A549 (cell line): ENCODE results near the gene NANOS2.

Experiments
- CEBPB ChIP-seq, 2 experiments: fragments of >200 bp in 1 of 2; sonication (Bioruptor Twin) in 1 of 2; formaldehyde crosslinking in 1 of 2; IDR thresholded peaks; 2 replicates each; pipeline ENCODE4 v1.6.1; 2012 to 2016
- CTCF ChIP-seq: fragments of >200 bp; sonication (Bioruptor Twin); formaldehyde crosslinking; IDR thresholded peaks from 3 replicates; pipeline ENCODE4 v1.5.1; 2016
- E2F6 ChIP-seq: IDR thresholded peaks from 2 replicates; pipeline ENCODE4 v1.6.1; 2012; ENCODE audit warnings: low read depth, borderline replicate concordance
- EP300 ChIP-seq, 2 experiments: fragments of >200 bp; sonication (Bioruptor Twin); formaldehyde crosslinking; IDR thresholded peaks; 2 replicates in 1 of 2; 3 replicates in 1 of 2; pipeline ENCODE4 v1.6.1; 2016 to 2017
- KDM1A ChIP-seq: fragments of 200-600 bp; sonication (generic); IDR thresholded peaks from 2 replicates; pipeline ENCODE4 v1.6.1; 2016; ENCODE audit warnings: low read depth, mild to moderate bottlenecking
- NFE2L2 ChIP-seq: fragments of 150-350 bp; conservative IDR thresholded peaks from 2 replicates; pipeline ENCODE4 v1.6.1; 2014; ENCODE audit warnings: low read length
- NPAS2 ChIP-seq: fragments of 250-450 bp; sonication (Bioruptor Pico); IDR thresholded peaks from 2 replicates; pipeline ENCODE4 v1.8.0; 2022; ENCODE audit warnings: mild to moderate bottlenecking, moderate library complexity, borderline replicate concordance
- PHF8 ChIP-seq: fragments of 200-600 bp; sonication (generic); IDR thresholded peaks from 2 replicates; pipeline ENCODE4 v1.6.1; 2016; ENCODE audit warnings: low read depth, mild to moderate bottlenecking, antibody characterized with exemption, moderate library complexity, borderline replicate concordance
- POLR2A ChIP-seq: IDR thresholded peaks from 2 replicates; pipeline ENCODE4 v1.6.1; 2012; ENCODE audit warnings: mild to moderate bottlenecking, low read length
- REST ChIP-seq: fragments of 200-600 bp; sonication (generic); IDR thresholded peaks from 2 replicates; pipeline ENCODE4 v1.6.1; 2016; ENCODE audit warnings: antibody characterized with exemption, mild to moderate bottlenecking, moderate library complexity
- RNF2 ChIP-seq: fragments of 200-600 bp; sonication (generic); IDR thresholded peaks from 2 replicates; pipeline ENCODE4 v1.6.1; 2016; ENCODE audit warnings: low read depth, mild to moderate bottlenecking, antibody characterized with exemption, moderate library complexity, borderline replicate concordance

GRCh38 chr19:45897261-45897812, 17.2 kb downstream of the NANOS2 start:
- TF ChIP-seq CTCF (no peak), REST (no peak), RNF2 (no peak), POLR2A (no peak), KDM1A (no peak), NFE2L2 (no peak), NPAS2 (CRISPR knock-in tag) (no peak), EP300 (IDR thresholded peaks at IDR 0.05) (no peak), E2F6 (no peak), CEBPB (IDR thresholded peaks at IDR 0.05) (no peak), PHF8 (no peak)
